ENCODE measurements around the gene IDS. TPM values are rescaled to one million over a fixed set of nuclear protein-coding genes. Genes with fewer than 3 reads are reported as not detected.

Gene IDS
- polyA plus RNA-seq, 1 donor = 45.0 TPM

Other genes starting within 250 kb of the IDS start
- 18.6 TPM for gene EOLA1, start 35.7 kb upstream of the IDS start, polyA plus RNA-seq
- not detected for gene HSFX3, start 44.6 kb upstream of the IDS start, polyA plus RNA-seq
- not detected for gene MAGEA9B, start 82.2 kb upstream of the IDS start, polyA plus RNA-seq
- not detected for gene HSFX2, start 90.0 kb upstream of the IDS start, polyA plus RNA-seq
- gene TMEM185A, start 126.5 kb upstream of the IDS start, polyA plus RNA-seq = 30.5 TPM
- not detected for gene MAGEA11, start 206.8 kb upstream of the IDS start, polyA plus RNA-seq

All from large intestine (tissue), 1 donor.